GM12878 (cell line): Measurements from ENCODE around the gene CCDC68. TPM values are rescaled to one million over a fixed set of nuclear protein-coding genes. Genes with fewer than 3 reads are reported as not detected.

Source experiments
- ATAC-seq: fragments of 200-7000 bp; cut with Tn5 transposase; 3 replicates; pipeline ENCODE4 v1.9.1; 2020; ENCODE audit warnings: mild to moderate bottlenecking, moderate library complexity
- BruUV-seq: library from RNA; stranded (reverse); fragments of 400-500 nt; replicated peaks from 2 replicates; lab custom pipeline; 2021; lab: Mats Ljungman, UMichigan
- CTCF ChIA-PET: fragments of 300-600 bp; sonication (Branson Sonifier 250); formaldehyde crosslinking; extraction: SDS; loops from one replicate; lab custom pipeline; 2021; ENCODE audit warnings: inconsistent platforms; lab: Yijun Ruan, JAX
- POLR2A ChIA-PET: fragments of 350-600 bp; formaldehyde crosslinking; extraction: SDS; loops from one replicate; lab custom pipeline; 2021; ENCODE audit warnings: inconsistent platforms; lab: Charles Lee
- RAD21 ChIA-PET: fragments of 300-600 bp; sonication (Branson Sonifier 250); formaldehyde crosslinking; loops from one replicate; lab custom pipeline; 2023; ENCODE audit warnings: antibody characterized with exemption; ENCODE audit not compliant: unreplicated experiment; lab: Charles Lee
- SMC1A ChIA-PET: fragments of 300-600 bp; sonication (Branson Sonifier 250); formaldehyde crosslinking; loops from one replicate; lab custom pipeline; 2023; ENCODE audit not compliant: unreplicated experiment, uncharacterized antibody; lab: Charles Lee
- DNase-seq: peaks from one replicate; pipeline ENCODE4 v3.0.0-alpha.2; 2011; ENCODE audit warnings: low read depth, low spot score
- FAIRE-seq: peaks from 3 replicates; lab custom pipeline; 2011; peaks lifted over from hg19 to GRCh38; lab: Jason Lieb, UNC
- H2AFZ ChIP-seq: 2 replicates; pipeline ENCODE4 v1.6.0; 2011; ENCODE audit warnings: low read depth, low read length, control low read depth; ENCODE audit not compliant: control insufficient read depth
- H3K27ac ChIP-seq: 2 replicates; pipeline ENCODE4 v1.5.1; 2011; ENCODE audit warnings: control low read depth; ENCODE audit not compliant: control insufficient read depth, insufficient read depth
- H3K27me3 ChIP-seq, 2 experiments: replicated peaks in 1 of 2; 2 replicates each; pipeline versions ENCODE4 v1.6.0 to v1.6.1; 2011; ENCODE audit warnings: low read length in 1 of 2; ENCODE audit not compliant: control insufficient read depth in 2 of 2, insufficient read depth in 2 of 2
- H3K36me3 ChIP-seq, 2 experiments: 2 replicates each; pipeline ENCODE4 v1.5.1; 2011; ENCODE audit warnings: low read length in 1 of 2; ENCODE audit not compliant: control insufficient read depth in 2 of 2, insufficient read depth in 2 of 2
- H3K4me1 ChIP-seq: 2 replicates; pipeline ENCODE4 v1.6.1; 2011; ENCODE audit warnings: mild to moderate bottlenecking, low read length, moderate library complexity, mixed read lengths; ENCODE audit not compliant: control insufficient read depth, insufficient read depth
- H3K4me2 ChIP-seq: 2 replicates; pipeline ENCODE4 v1.6.0; 2011; ENCODE audit warnings: control low read depth; ENCODE audit not compliant: control insufficient read depth, insufficient read depth
- H3K4me3 ChIP-seq: fragments of 200-600 bp; sonication (generic); 2 replicates; pipeline ENCODE4 v1.5.1; 2016
- H3K79me2 ChIP-seq: 2 replicates; pipeline ENCODE4 v1.6.0; 2011; ENCODE audit warnings: low read length; ENCODE audit not compliant: control insufficient read depth, insufficient read depth
- H3K9ac ChIP-seq: 2 replicates; pipeline ENCODE4 v1.8.0; 2011; ENCODE audit warnings: low read length, control low read depth, mixed read lengths; ENCODE audit not compliant: control insufficient read depth, insufficient read depth
- H3K9me3 ChIP-seq: replicated peaks from 3 replicates; pipeline ENCODE4 v1.5.1; 2011; ENCODE audit warnings: mild to moderate bottlenecking, low read length; ENCODE audit not compliant: control insufficient read depth, insufficient read depth
- H4K20me1 ChIP-seq: 2 replicates; pipeline ENCODE4 v1.6.0; 2011; ENCODE audit not compliant: control insufficient read depth, insufficient read depth
- CBFB ChIP-seq: IDR thresholded peaks from 2 replicates; pipeline ENCODE4 v1.6.1; 2016; ENCODE audit warnings: antibody characterized with exemption, low read depth
- ESRRA ChIP-seq: IDR thresholded peaks from 2 replicates; pipeline ENCODE4 v1.6.1; 2012; ENCODE audit warnings: mild to moderate bottlenecking, low read length, improper control_type of control experiment
- EZH2 ChIP-seq: IDR thresholded peaks from 2 replicates; pipeline ENCODE4 v1.6.1; 2012; ENCODE audit warnings: low read depth, mild to moderate bottlenecking, control low read depth, inconsistent platforms, low read length, borderline replicate concordance; ENCODE audit not compliant: control insufficient read depth
- HCFC1 ChIP-seq: fragments of 150-350 bp; IDR thresholded peaks from 2 replicates; pipeline ENCODE4 v1.6.1; 2014; ENCODE audit warnings: low read length
- NRF1 ChIP-seq: conservative IDR thresholded peaks from 2 replicates; pipeline ENCODE4 v1.6.1; 2011; ENCODE audit warnings: mild to moderate bottlenecking, low read depth, low read length, improper control_type of control experiment
- RAD21 ChIP-seq: IDR thresholded peaks from 2 replicates; pipeline ENCODE4 v1.6.1; 2011; ENCODE audit warnings: mild to moderate bottlenecking, low read depth, low read length, moderate library complexity; ENCODE audit not compliant: insufficient read depth
- RB1 ChIP-seq: fragments of 450-650 bp; formaldehyde crosslinking; IDR thresholded peaks from 2 replicates; pipeline ENCODE4 v1.6.1; 2017; ENCODE audit warnings: mild to moderate bottlenecking, borderline replicate concordance
- SMC3 ChIP-seq: IDR thresholded peaks from 2 replicates; pipeline ENCODE4 v1.6.1; 2011; ENCODE audit warnings: low read length, improper control_type of control experiment, borderline replicate concordance
- SREBF1 ChIP-seq: IDR thresholded peaks from 2 replicates; pipeline ENCODE4 v1.6.1; 2012; ENCODE audit warnings: mild to moderate bottlenecking, low read length
- STAT1 ChIP-seq: fragments of 450-650 bp; conservative IDR thresholded peaks from 2 replicates; pipeline ENCODE4 v1.6.1; 2014; ENCODE audit warnings: antibody characterized with exemption, mild to moderate bottlenecking
- TBL1XR1 ChIP-seq: IDR thresholded peaks from 2 replicates; pipeline ENCODE4 v1.6.1; 2012; ENCODE audit warnings: low read depth, low read length, improper control_type of control experiment
- ZNF24 ChIP-seq: fragments of 450-650 bp; IDR thresholded peaks from 2 replicates; pipeline ENCODE4 v1.6.1; 2017; ENCODE audit warnings: antibody characterized with exemption, mild to moderate bottlenecking
- WGBS: methylation state at CpG from one replicate; pipeline ENCODE4 v1.1.6; 2016; ENCODE audit warnings: low lambda C conversion rate; ENCODE audit not compliant: insufficient replicate concordance, insufficient coverage; ENCODE audit errors: missing lambda C conversion rate; 5-methylcytosine and 5-hydroxymethylcytosine counted together
- in situ Hi-C: fragments of 300-500 bp; cut with MboI; formaldehyde crosslinking; loops from 9 replicates; pipeline ENCODE4 v1.14.3; 2018; ENCODE audit warnings: mixed read lengths
- intact Hi-C: fragments of 100-400 bp; cut with micrococcal nuclease; formaldehyde crosslinking; loops from one replicate; pipeline ENCODE4 v1.14.2; 2022; ENCODE audit not compliant: unreplicated experiment
- polyA plus RNA-seq, 11 experiments: library from polyadenylated mRNA; depleted of rRNA in 4 of 11; unstranded in 6 of 11; stranded (reverse) in 5 of 11; fragments of >200 nt; fragmentation: Nextera tagmentation in 4 of 11; fragmentation: Illumina TruSeq in 1 of 11; extraction: Ambion mirVana in 4 of 11; extraction: Trizol in 1 of 11; gene quantifications; 1 replicate in 1 of 11; 2 replicates in 10 of 11; pipeline versions ENCODE4 v1.2.1 to v1.2.3, GENCODE V29; 2011 to 2016; ENCODE audit warnings: inconsistent platforms in 2 of 11, missing spikeins in 2 of 11, low read depth in 1 of 11
- total RNA-seq, 4 experiments: library from RNA; depleted of rRNA in 3 of 4; stranded (reverse); fragments of >200 nt in 3 of 4; fragmentation: Illumina TruSeq in 1 of 4; extraction: Trizol in 1 of 4; gene quantifications; 2 replicates each; pipeline versions ENCODE4 v1.2.1 to v1.2.3, GENCODE V29; 2013 to 2021
- TF ChIP-seq, protein P1 (sequence below), 3 experiments: IDR thresholded peaks in 2 of 3; conservative IDR thresholded peaks in 1 of 3; 2 replicates each; pipeline ENCODE4 v1.5.1; 2011; ENCODE audit warnings: low read depth in 3 of 3, low read length in 3 of 3, mild to moderate bottlenecking in 3 of 3, control low read depth in 2 of 3, moderate library complexity in 2 of 3, inconsistent platforms in 1 of 3, mixed read lengths in 1 of 3; ENCODE audit not compliant: control insufficient read depth in 2 of 3, insufficient read depth in 1 of 3; ENCODE audit errors: extremely low read depth in 1 of 3

CCDC68 gene
- total and polyA plus RNA-seq, 10 of the 15 experiments (the other 5 are each of a cell fraction or from before 2014, with no cell fraction given) = 0.04 TPM; not detected in 9

DNA sequence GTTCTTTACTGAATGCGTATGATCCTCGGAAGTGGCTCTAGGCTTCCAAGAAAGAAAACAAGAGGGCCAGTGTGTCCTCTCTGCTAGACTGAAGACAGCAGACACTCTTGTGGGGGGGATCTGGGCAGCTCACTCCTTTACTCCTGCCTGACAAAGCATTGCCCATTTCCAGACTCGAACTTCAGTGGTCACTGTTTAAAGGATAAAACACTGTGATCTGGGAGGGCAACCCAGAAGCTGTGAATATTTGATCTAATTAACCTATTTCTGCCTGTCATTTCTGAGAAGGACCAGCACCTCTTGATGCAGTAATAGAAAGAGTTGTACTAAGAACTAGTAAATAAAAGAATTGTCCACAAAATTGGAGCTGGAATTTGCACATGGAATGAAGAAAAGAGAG, 24.5 kb upstream of the CCDC68 start (continued):
- TF ChIP-seq ZNF24 = no peak
- no peak for TF ChIP-seq TBL1XR1
- no peak for TF ChIP-seq RB1
- no peak for TF ChIP-seq STAT1
- no peak for TF ChIP-seq CBFB
- TF ChIP-seq, all 136 proteins: peak for 0

DNA sequence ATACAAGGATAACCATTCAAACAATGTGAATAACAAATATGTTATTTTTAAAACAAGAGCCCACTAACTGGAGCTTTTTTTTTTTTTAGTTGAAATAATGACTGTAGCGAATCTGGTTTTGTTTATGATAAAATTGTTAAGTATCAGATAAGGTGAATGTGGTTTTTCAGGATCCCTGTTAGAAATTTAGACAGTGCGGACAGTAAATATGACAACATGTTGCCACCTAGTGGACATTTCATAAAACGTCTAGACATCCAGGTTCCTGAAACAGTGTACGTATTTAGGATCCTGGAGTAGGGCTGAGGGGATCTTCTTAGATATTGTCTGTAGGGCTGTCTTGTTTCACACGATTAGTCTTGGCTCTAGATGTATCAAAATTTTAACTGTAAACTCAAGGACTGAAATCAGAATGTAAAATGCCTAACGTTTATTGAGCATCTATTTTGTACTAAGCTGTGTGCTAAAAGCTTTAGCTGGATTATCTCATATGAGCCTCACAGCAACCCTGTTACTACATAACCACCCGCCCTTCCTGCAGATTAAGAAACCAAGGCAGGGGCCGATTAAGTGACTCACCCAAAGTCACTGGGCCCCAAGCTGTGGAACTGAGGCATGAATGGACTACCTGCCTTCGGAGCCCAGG, 23.9 kb upstream of the CCDC68 start:
- CTCF ChIA-PET = interaction anchor here (0.5 to 2.4 kb wide), 25 partner anchors 8 to 538 kb away, joined by 3 to 13 read pairs (median 4); partner anchors contain the start of gene CCDC68

More for the DNA sequence above, 23.9 kb upstream of the CCDC68 start:
- no TSS peak for BruUV-seq
- Histone ChIP-seq H3K4me1 (no peaks in the 10 kb centered on the region), H3K9me3 (no peaks in the 10 kb centered on the region), H4K20me1 (no peaks in the 10 kb centered on the region), H3K27me3 (no peaks in the 10 kb centered on the region), H3K36me3 (no peaks in the 10 kb centered on the region), H2AFZ (no peak overlapping the region), H3K79me2 (no peaks in the 10 kb centered on the region), H3K4me3 (no peak overlapping the region), H3K4me2 (no peak overlapping the region), H3K9ac (no peak overlapping the region), H3K27ac (no peak overlapping the region)
- POLR2A ChIA-PET = no interaction called here
- RAD21 ChIA-PET = interaction anchor here (1.1 to 1.4 kb wide), 3 partner anchors 31 to 591 kb away, joined by 3 to 4 read pairs (median 3); no protein-coding TSS in a partner anchor
- ATAC-seq = peak; percentile 86
- DNase-seq = no peak
- SMC1A ChIA-PET = interaction anchor here (0.6 to 1.8 kb wide), 14 partner anchors 8 to 1361 kb away, joined by 3 to 7 read pairs (median 3); no protein-coding TSS in a partner anchor
- FAIRE-seq = peak; percentile 86
- TF ChIP-seq RAD21 (peak; percentile 73), EZH2 (no peak), SMC3 (peak; percentile 76; the same call in 1 of the 2 replicates), SREBF1 (no peak), HCFC1 (no peak), ESRRA (no peak), NRF1 (no peak)
- TF ChIP-seq, protein P1, sequence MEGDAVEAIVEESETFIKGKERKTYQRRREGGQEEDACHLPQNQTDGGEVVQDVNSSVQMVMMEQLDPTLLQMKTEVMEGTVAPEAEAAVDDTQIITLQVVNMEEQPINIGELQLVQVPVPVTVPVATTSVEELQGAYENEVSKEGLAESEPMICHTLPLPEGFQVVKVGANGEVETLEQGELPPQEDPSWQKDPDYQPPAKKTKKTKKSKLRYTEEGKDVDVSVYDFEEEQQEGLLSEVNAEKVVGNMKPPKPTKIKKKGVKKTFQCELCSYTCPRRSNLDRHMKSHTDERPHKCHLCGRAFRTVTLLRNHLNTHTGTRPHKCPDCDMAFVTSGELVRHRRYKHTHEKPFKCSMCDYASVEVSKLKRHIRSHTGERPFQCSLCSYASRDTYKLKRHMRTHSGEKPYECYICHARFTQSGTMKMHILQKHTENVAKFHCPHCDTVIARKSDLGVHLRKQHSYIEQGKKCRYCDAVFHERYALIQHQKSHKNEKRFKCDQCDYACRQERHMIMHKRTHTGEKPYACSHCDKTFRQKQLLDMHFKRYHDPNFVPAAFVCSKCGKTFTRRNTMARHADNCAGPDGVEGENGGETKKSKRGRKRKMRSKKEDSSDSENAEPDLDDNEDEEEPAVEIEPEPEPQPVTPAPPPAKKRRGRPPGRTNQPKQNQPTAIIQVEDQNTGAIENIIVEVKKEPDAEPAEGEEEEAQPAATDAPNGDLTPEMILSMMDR (IDR thresholded peaks at IDR 0.05 in 2 of 3, conservative IDR thresholded peaks at IDR 0.05 in 1 of 3; ENCODE audit: control insufficient read depth in 2 of 3, extremely low read depth in 1 of 3, insufficient read depth in 1 of 3, low read depth in 3 of 3, low read length in 3 of 3) = peak; percentile 54 to 62 (median 54); a peak in 5 of 6 replicates
- intact Hi-C loops (loop anchor here (1.0 to 5.0 kb wide), 4 partner anchors 304 to 591 kb away; no protein-coding TSS in a partner anchor), in situ Hi-C loops (loop anchor here (5.0 to 25.0 kb wide), 3 partner anchors 306 to 536 kb away; no protein-coding TSS in a partner anchor)
- WGBS = 14% methylated on average over 9 of the region's 9 CpGs
